GM18858 (cell line): ENCODE results near the gene UROC1.
"Not testable (repeated sequence)": the region's sequence is repeated elsewhere in the genome, so short reads cannot be mapped to it uniquely, and the experiment has no call there.

Source experiments
- ATAC-seq: cut with Tn5 transposase; IDR thresholded peaks from one replicate; pipeline ENCODE4 v1.9.1; 2021; ENCODE audit not compliant: unreplicated experiment

UROC1 gene

GRCh38 chr3:126547721-126548120, 30.1 kb upstream of the UROC1 start:
- ATAC-seq: no peak

- ATAC-seq: no peak
Measured at GRCh38 chr3:126546549-126547239, 29.1 kb upstream of the UROC1 start.

- ATAC-seq: no peak
Measured at GRCh38 chr3:126546013-126546412, 28.4 kb upstream of the UROC1 start.

- ATAC-seq: no peak
Measured at GRCh38 chr3:126545544-126545943, 28.0 kb upstream of the UROC1 start.

- no peak for ATAC-seq
Measured at GRCh38 chr3:126544596-126545281, 27.2 kb upstream of the UROC1 start.

- ATAC-seq: no peak
Measured at GRCh38 chr3:126543457-126544061, 26.0 kb upstream of the UROC1 start.

- no peak for ATAC-seq
Measured at GRCh38 chr3:126542340-126543241, 25.0 kb upstream of the UROC1 start.

GRCh38 chr3:126541628-126542339, 24.2 kb upstream of the UROC1 start:
- ATAC-seq: no peak

GRCh38 chr3:126540951-126541627, 23.5 kb upstream of the UROC1 start:
- ATAC-seq: no peak

GRCh38 chr3:126540342-126540849, 22.8 kb upstream of the UROC1 start:
- no peak for ATAC-seq

- ATAC-seq: no peak
Measured at GRCh38 chr3:126539558-126540250, 22.1 kb upstream of the UROC1 start.

GRCh38 chr3:126538966-126539365, 21.4 kb upstream of the UROC1 start:
- no peak for ATAC-seq

GRCh38 chr3:126538316-126538715, 20.7 kb upstream of the UROC1 start:
- no peak for ATAC-seq

GRCh38 chr3:126537730-126538281, 20.2 kb upstream of the UROC1 start:
- ATAC-seq: no peak

GRCh38 chr3:126537116-126537729, 19.6 kb upstream of the UROC1 start:
- no peak for ATAC-seq

GRCh38 chr3:126536126-126536525, 18.6 kb upstream of the UROC1 start:
- no peak for ATAC-seq

- ATAC-seq: no peak
Measured at GRCh38 chr3:126535636-126536035, 18.1 kb upstream of the UROC1 start.

- not testable (repeated sequence) for ATAC-seq
Measured at GRCh38 chr3:126534716-126535115, 17.1 kb upstream of the UROC1 start.
